Stimulated activated CD4-positive, alpha-beta T cell treated with anti-CD3 and anti-CD28 coated beads, Interleukin-4, amount 100 ng/mL, for 48 hours (primary cell): Measurements from ENCODE around the gene CAMKMT.

Experiments used
- DNase-seq, 2 donors: peaks; one replicate each; pipeline ENCODE4 v3.0.0-alpha.2; 2020; ENCODE audit warnings: low read depth in 2 of 2

CAMKMT gene

GRCh38 chr2:44772131-44772530 is 410.4 kb downstream of the CAMKMT start:
- DNase-seq, result no peak

- no peak for DNase-seq
Measured at GRCh38 chr2:44772669-44773378, 411.1 kb downstream of the CAMKMT start.

- no peak for DNase-seq
Measured at GRCh38 chr2:44774826-44775492, 413.2 kb downstream of the CAMKMT start.

GRCh38 chr2:44777036-44777435 is 415.3 kb downstream of the CAMKMT start:
- no peak for DNase-seq

GRCh38 chr2:44777537-44777936 is 415.8 kb downstream of the CAMKMT start:
- DNase-seq, result no peak

GRCh38 chr2:44778221-44778654 is 416.5 kb downstream of the CAMKMT start:
- no peak for DNase-seq

- DNase-seq, result no peak
Measured at GRCh38 chr2:44778671-44779476, 417.1 kb downstream of the CAMKMT start.

- DNase-seq, result no peak
Measured at GRCh38 chr2:44779793-44780192, 418.0 kb downstream of the CAMKMT start.

- DNase-seq, result no peak
Measured at GRCh38 chr2:44780406-44780805, 418.7 kb downstream of the CAMKMT start.

GRCh38 chr2:44785433-44785832 is 423.7 kb downstream of the CAMKMT start:
- DNase-seq, result no peak

- DNase-seq, result no peak
Measured at GRCh38 chr2:44786045-44786816, 424.5 kb downstream of the CAMKMT start.

GRCh38 chr2:44786817-44787214 is 425.1 kb downstream of the CAMKMT start:
- DNase-seq, result no peak

GRCh38 chr2:44787663-44788062 is 425.9 kb downstream of the CAMKMT start:
- no peak for DNase-seq

- no peak for DNase-seq
Measured at GRCh38 chr2:44789446-44789845, 427.7 kb downstream of the CAMKMT start.

GRCh38 chr2:44789971-44790721 is 428.4 kb downstream of the CAMKMT start:
- DNase-seq, result no peak

- DNase-seq, result no peak
Measured at GRCh38 chr2:44793322-44793870, 431.6 kb downstream of the CAMKMT start.

- no peak for DNase-seq
Measured at GRCh38 chr2:44796771-44797170, 435.0 kb downstream of the CAMKMT start.

- no peak for DNase-seq
Measured at GRCh38 chr2:44798139-44798659, 436.5 kb downstream of the CAMKMT start.

- no peak for DNase-seq
Measured at GRCh38 chr2:44799105-44799504, 437.4 kb downstream of the CAMKMT start.

GRCh38 chr2:44799754-44800153 is 438.0 kb downstream of the CAMKMT start:
- no peak for DNase-seq
